ENCODE data around the gene TIMP1.

- TF ChIP-seq RAD21 (IDR thresholded peaks at IDR 0.05; ENCODE audit: insufficient read depth, low read depth, low read length) (no peak), HDGF (IDR thresholded peaks at IDR 0.05) (no peak), PAX8 (IDR thresholded peaks at IDR 0.05) (no peak), KLF5 (IDR thresholded peaks at IDR 0.05; ENCODE audit: partially characterized antibody) (no peak), POLR2AphosphoS2 (IDR thresholded peaks at IDR 0.05; ENCODE audit: low read depth, low read length) (no peak)
Measured at GRCh38 chrX:47614618-47615017, 32.4 kb downstream of the TIMP1 start.

All from GM12878 (cell line).